Activated gamma-delta T cell (primary cell): ENCODE measurements around the gene KIF20B.

Experiments
- DNase-seq: peaks from one replicate; lab custom pipeline; 2025; lab: John Stamatoyannopoulos, UW
- total RNA-seq, 2 donors: gene quantifications; one replicate each; lab custom pipeline; 2026; lab: John Stamatoyannopoulos, UW

KIF20B gene, protein sequence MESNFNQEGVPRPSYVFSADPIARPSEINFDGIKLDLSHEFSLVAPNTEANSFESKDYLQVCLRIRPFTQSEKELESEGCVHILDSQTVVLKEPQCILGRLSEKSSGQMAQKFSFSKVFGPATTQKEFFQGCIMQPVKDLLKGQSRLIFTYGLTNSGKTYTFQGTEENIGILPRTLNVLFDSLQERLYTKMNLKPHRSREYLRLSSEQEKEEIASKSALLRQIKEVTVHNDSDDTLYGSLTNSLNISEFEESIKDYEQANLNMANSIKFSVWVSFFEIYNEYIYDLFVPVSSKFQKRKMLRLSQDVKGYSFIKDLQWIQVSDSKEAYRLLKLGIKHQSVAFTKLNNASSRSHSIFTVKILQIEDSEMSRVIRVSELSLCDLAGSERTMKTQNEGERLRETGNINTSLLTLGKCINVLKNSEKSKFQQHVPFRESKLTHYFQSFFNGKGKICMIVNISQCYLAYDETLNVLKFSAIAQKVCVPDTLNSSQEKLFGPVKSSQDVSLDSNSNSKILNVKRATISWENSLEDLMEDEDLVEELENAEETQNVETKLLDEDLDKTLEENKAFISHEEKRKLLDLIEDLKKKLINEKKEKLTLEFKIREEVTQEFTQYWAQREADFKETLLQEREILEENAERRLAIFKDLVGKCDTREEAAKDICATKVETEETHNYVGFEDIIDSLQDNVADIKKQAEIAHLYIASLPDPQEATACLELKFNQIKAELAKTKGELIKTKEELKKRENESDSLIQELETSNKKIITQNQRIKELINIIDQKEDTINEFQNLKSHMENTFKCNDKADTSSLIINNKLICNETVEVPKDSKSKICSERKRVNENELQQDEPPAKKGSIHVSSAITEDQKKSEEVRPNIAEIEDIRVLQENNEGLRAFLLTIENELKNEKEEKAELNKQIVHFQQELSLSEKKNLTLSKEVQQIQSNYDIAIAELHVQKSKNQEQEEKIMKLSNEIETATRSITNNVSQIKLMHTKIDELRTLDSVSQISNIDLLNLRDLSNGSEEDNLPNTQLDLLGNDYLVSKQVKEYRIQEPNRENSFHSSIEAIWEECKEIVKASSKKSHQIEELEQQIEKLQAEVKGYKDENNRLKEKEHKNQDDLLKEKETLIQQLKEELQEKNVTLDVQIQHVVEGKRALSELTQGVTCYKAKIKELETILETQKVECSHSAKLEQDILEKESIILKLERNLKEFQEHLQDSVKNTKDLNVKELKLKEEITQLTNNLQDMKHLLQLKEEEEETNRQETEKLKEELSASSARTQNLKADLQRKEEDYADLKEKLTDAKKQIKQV (N-terminal part only)
- 58.0 to 62.4 reads per million in 2 donors for total RNA-seq

- peak; percentile 87 for DNase-seq
Observed at GRCh38 chr10:89701242-89702120, at the start of gene KIF20B. Gene KIF20B, plus strand, starts transcription at chr10:89701590. Its CDS starts 3,705 bp downstream, at chr10:89705295.

DNA sequence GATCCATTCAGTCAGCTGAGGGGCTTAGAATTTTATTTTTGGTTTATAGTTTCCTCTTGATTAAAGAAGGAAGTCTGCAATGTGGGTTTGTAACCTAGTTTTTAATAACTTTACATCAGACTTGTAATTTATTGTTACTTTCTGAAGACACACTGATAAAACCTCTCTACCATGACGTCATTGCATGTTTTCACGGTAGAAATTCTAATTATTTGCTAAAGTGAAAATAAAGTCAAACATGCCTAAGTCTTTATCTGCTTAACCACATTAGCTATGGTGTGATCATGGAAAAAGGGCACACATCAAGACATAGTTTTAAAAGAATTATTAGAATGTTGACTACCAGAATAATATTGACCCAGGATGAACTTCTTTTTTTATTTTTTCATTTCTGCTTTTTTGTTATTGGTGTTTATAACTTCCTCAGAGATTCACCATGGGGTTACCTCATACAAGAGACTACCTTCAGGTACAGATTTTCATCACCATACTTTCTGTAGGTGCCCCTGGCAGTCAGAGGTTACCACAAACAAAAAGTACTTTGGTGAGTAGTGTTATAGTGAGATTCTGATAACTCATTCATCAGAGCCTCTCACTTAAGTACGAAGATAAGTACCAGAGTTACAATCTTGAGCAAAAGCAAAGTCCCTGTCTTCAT is 49.3 kb upstream of the KIF20B start:
- no peak for DNase-seq

GRCh38 chr10:89652806-89653370 is 48.5 kb upstream of the KIF20B start:
- DNase-seq, result no peak

DNA sequence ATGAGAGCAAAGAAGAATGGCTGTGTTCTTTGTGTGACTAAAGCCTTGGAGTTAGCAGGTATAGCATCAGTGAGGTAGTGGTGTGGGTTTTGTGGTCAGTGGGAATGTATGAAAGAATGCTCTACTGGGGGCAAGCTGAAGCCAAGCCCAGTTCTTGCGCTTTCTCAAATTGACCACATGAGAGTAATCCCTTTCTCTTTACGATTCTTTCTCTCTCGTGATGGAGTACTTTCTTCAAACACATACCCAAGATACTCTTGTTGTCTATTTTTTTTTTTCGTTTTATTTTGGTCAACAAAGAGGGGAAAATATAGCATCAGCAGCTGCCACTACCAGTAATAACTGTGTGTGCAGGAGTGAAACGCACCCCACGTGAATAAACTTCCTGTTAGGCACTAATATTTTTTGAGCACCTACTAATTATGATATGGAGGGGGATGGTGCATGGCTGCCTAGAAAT is 48.0 kb upstream of the KIF20B start:
- DNase-seq, result no peak

- no peak for DNase-seq
Observed at GRCh38 chr10:89655722-89656121, 45.7 kb upstream of the KIF20B start.

- DNase-seq, result no peak
Observed at GRCh38 chr10:89657302-89657701, 44.1 kb upstream of the KIF20B start.

- no peak for DNase-seq
Observed at GRCh38 chr10:89659143-89660131, 42.0 kb upstream of the KIF20B start.

DNA sequence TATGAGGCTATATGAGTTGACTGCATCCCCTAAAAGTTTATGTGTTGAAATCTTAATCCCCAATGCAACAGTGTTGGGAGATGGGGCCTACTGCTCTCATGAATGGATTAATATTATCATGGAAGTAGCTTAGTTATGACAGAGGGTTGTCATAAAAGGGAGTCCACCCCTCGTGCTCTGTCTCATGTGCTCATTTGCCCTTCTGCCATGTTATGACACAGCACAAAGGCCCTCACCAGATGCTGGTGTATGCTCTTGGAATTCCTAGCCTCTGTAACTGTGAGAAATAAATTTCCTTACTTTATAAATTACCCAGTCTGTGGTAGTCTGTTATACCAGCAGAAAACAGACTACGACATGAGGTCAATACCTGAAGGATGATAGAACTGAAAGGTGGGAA is 38.8 kb upstream of the KIF20B start:
- no peak for DNase-seq

- no peak for DNase-seq
Observed at GRCh38 chr10:89663144-89663543, 38.2 kb upstream of the KIF20B start.

DNA sequence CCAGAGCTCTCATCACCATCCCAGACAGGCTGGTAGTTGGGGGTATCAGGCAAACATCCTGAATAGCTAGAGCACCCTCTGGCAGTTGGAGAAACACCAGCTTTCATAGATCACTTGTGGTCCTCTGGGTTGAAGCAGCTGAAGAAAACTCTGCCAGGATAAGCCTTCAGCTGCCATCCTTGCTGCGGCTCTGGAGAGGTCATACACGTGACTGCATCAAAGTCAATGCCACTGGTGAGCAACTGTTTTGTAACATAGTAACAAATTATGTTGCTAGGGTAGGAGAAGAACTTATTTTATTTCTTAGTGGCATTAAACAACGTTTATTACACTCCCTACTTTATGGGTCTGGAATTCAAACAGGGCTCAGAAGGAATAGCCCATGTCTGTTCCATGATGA is 37.2 kb upstream of the KIF20B start:
- no peak for DNase-seq

DNA sequence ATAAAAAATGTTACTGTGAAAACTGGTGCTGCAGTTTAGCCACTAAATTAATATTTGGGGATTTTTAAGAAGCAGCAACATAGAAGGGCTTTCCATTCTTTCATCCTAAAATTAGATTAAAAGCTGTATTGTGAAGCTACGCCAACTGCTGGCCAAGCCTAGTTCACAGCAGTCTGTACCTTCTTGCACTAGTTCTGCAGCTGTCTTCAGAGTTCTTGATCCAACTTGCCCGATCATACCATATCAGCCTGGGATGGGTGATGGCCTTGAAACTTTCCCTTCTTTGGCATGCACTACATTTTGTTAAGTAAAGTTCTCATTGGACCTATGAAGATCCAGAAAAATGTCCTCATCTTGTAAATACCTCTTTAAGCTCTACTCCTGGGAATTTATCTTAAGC is 36.1 kb upstream of the KIF20B start:
- no peak for DNase-seq

GRCh38 chr10:89666138-89666537 is 35.3 kb upstream of the KIF20B start:
- no peak for DNase-seq

DNA sequence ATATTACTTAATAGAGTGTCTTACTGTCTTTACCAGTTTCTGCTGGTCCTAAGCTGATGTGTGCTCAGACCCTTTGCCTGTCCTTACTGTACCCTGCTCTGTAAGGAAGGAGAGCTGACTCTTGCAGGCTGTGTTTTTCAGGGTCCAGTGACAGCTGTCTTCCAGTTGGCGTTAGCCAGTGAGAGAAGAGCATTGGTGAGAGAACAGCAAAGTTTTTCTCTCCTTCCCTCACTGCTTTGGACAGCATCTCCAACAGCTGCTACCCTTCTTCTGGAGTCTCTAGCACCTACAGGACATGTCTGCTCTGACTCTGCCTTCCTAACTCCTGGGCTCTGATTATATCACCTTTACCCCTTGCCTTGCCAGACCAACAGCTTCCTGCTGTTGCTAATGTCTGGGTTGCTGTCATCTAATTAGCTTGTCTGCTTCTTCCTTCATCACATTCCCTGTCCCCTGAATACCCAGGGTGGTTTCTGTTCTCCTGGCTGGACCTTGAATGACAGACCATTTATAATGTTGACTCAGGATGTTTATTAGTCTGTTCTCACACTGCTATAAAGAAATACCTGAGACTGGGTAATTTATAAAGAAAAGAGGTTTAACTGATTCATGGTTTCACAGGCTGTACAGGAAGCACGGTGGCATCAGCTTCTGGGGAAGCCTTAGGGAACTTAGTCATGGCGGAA is 32.9 kb upstream of the KIF20B start:
- no peak for DNase-seq

GRCh38 chr10:89669985-89670384 is 31.4 kb upstream of the KIF20B start:
- DNase-seq, result no peak

- no peak for DNase-seq
Observed at GRCh38 chr10:89670926-89671325, 30.5 kb upstream of the KIF20B start.

DNA sequence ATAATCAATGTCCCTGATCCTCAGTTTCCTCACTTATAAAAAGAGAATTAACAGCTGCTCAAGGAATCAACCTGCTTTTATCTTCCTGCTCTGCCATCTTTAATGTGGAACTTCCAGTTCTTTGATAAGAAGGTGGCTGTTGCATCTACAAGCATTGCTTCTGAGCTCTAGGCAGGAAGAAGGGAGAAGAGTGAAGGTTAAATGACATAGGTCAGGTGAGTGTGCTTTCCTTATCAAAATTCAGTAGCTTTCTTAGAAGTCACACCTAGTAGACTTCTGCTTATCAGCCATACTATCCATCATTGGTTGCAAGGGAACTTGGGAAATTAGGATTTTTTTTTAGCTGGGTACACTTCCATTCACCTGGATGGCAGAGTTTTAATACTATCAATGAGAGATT is 24.0 kb upstream of the KIF20B start:
- DNase-seq, result no peak

GRCh38 chr10:89679986-89680385 is 21.4 kb upstream of the KIF20B start:
- no peak for DNase-seq

DNA sequence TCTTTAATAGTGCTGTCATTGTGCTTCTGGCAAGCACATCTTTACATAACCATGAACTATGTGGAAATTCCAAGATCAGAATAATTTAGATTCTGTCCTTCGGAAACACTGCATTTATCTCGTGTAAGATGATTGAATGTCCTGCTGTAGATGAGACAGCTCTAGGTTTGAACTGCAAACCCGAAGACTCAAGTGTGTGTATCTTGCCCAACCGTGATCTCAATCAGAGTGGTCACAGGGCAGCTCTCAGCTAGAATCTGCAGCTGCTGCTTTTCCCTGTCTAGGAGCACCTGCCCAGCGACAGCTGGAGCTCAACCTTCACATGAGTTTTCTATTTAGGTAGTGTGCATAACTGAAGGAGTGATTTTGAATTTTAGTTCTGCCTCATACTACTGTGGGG is 17.5 kb upstream of the KIF20B start:
- DNase-seq, result no peak
